ENCODE measurements around the gene ST8SIA2.
"Not testable (repeated sequence)": the region's sequence is repeated elsewhere in the genome, so short reads cannot be mapped to it uniquely, and the experiment has no call there.

The ST8SIA2 gene

DNA sequence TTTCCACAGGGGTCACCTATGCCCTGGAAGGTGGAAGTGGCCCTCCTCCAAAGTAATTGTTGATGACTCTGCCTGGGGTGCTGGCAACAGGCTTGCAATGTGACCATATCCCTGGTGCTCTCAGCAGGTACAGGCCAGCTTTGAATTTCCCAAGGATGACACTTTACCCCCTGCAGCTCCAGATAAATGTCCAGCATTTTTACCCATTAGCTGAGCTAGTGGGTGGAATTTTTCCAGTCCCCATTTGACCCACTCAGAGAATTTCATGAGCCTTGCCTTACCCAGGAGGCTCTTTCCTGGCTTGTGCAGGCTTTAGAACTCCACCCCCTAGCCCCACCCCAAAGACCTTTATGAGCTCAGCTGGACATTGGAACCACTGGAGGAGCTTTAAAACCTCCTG, 77.6 kb downstream of the ST8SIA2 start:
- H3K4me3 ChIP-seq (ENCODE audit: low read length) = no peak overlapping the region
- TF ChIP-seq, protein P1, sequence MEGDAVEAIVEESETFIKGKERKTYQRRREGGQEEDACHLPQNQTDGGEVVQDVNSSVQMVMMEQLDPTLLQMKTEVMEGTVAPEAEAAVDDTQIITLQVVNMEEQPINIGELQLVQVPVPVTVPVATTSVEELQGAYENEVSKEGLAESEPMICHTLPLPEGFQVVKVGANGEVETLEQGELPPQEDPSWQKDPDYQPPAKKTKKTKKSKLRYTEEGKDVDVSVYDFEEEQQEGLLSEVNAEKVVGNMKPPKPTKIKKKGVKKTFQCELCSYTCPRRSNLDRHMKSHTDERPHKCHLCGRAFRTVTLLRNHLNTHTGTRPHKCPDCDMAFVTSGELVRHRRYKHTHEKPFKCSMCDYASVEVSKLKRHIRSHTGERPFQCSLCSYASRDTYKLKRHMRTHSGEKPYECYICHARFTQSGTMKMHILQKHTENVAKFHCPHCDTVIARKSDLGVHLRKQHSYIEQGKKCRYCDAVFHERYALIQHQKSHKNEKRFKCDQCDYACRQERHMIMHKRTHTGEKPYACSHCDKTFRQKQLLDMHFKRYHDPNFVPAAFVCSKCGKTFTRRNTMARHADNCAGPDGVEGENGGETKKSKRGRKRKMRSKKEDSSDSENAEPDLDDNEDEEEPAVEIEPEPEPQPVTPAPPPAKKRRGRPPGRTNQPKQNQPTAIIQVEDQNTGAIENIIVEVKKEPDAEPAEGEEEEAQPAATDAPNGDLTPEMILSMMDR (conservative IDR thresholded peaks at IDR 0.05; ENCODE audit: low read depth, low read length) = no peak
- DNase-seq (ENCODE audit: low read depth) = no peak

GRCh38 chr15:92473756-92474155, 80.1 kb downstream of the ST8SIA2 start:
- DNase-seq (ENCODE audit: low read depth) = no peak
- no peak overlapping the region for H3K4me3 ChIP-seq (ENCODE audit: low read length)
- TF ChIP-seq, protein P1 (conservative IDR thresholded peaks at IDR 0.05; ENCODE audit: low read depth, low read length) = no peak

DNA sequence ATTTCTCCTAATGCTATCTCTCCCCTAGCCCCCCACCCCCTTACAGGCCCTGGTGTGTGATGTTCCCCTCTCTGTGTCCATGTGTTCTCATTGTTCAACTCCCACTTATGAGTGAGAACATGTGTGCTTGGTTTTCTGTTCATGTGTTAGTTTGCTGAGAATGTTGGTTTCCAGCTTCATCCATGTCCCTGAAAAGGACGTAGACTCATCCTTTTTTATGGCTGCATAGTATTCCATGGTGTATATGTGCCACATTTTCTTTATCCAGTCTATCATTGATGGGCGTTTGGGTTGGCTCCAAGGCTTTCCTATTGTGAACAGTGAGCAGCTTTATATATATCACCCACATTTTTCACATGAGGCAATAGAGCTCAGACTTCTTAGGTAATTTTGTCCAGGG, 86.0 kb downstream of the ST8SIA2 start:
- H3K4me3 ChIP-seq (ENCODE audit: low read length); DNase-seq (ENCODE audit: low read depth): not testable (repeated sequence)

DNA sequence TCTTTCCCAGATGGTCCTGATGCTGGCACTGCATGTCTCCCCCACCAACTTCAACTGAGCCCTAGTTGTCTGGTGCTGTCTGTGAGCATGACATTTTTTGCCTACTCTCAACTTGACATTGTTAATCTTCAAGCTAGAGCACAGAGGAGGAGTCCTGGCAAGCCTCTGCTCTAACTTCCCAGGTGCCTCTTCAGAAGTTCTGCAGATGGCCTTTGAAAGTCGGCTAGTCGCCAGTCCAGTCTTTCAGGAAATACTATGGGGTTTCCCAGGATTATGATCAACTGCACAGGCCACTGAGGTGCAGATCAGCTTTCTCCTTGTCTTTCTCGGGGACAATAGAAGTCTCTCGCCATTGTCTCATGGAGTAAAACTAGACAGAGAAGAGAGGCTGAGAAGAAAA, 86.7 kb downstream of the ST8SIA2 start:
- TF ChIP-seq, protein P1 (conservative IDR thresholded peaks at IDR 0.05; ENCODE audit: low read depth, low read length) = no peak
- no peak overlapping the region for H3K4me3 ChIP-seq (ENCODE audit: low read length)
- DNase-seq (ENCODE audit: low read depth) = no peak

DNA sequence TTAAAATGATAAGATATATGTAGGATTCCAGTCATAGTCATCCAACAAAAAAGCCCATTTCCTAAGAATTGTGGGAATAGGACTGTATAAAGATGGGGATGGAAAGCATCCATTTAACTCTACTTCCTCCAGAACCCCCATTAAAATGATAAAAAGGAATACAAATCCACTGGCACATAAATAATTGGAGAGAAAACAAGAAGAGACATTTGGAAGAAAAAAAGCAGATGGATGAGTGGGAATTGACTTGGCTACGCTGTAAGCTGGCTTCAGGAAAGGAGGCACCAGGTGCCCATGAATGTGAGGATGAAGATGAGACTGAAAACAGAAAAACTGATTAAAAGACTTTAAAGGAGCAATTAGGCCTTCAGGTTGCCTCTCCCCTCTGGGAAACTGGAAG, 91.8 kb downstream of the ST8SIA2 start:
- no peak overlapping the region for H3K4me3 ChIP-seq (ENCODE audit: low read length)
- TF ChIP-seq, protein P1 (conservative IDR thresholded peaks at IDR 0.05; ENCODE audit: low read depth, low read length) = no peak
- DNase-seq (ENCODE audit: low read depth) = no peak

- no peak overlapping the region for H3K4me3 ChIP-seq (ENCODE audit: low read length)
- TF ChIP-seq, protein P1 (conservative IDR thresholded peaks at IDR 0.05; ENCODE audit: low read depth, low read length) = no peak
- DNase-seq (ENCODE audit: low read depth) = no peak
These were observed 99.0 kb downstream of the ST8SIA2 start for GRCh38 chr15:92492551-92493115.

GRCh38 chr15:92494806-92495336, 101.2 kb downstream of the ST8SIA2 start:
- no peak overlapping the region for H3K4me3 ChIP-seq (ENCODE audit: low read length)
- DNase-seq (ENCODE audit: low read depth) = no peak
- TF ChIP-seq, protein P1 (conservative IDR thresholded peaks at IDR 0.05; ENCODE audit: low read depth, low read length) = no peak

Data from retinal pigment epithelial cell (primary cell).